GM19351 (cell line): ENCODE data around the gene JOSD1.
"Not testable (repeated sequence)": the region's sequence is repeated elsewhere in the genome, so short reads cannot be mapped to it uniquely, and the experiment has no call there.

ENCODE experiments used
- ATAC-seq: cut with Tn5 transposase; IDR thresholded peaks from one replicate; pipeline ENCODE4 v1.9.1; 2021; ENCODE audit warnings: mild to moderate bottlenecking, moderate library complexity; ENCODE audit not compliant: unreplicated experiment

JOSD1 gene

DNA sequence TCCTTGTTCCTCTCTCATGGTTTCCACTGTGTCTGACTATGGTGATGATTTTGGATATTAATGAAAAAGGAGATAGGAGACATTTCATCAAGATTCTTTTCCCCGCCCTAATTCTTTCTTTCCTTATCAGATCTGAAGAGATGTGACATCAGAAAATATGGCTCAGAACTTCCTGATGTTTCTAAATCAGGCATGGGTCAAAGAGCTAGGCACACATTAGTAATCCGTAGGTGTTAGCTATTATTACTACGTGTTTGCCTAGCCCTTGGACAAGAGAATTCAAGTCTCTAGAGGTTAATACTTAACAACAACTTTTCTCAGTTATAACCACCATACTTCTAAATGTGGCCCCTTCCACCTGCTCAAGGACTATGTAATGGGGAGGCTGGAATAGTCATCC, 5.8 kb downstream of the JOSD1 start:
- no peak for ATAC-seq

- no peak for ATAC-seq
Measured at GRCh38 chr22:38694049-38694448, 6.7 kb downstream of the JOSD1 start.

GRCh38 chr22:38689651-38690050, 11.1 kb downstream of the JOSD1 start:
- ATAC-seq: no peak

GRCh38 chr22:38685761-38686160, 15.0 kb downstream of the JOSD1 start:
- ATAC-seq: no peak

DNA sequence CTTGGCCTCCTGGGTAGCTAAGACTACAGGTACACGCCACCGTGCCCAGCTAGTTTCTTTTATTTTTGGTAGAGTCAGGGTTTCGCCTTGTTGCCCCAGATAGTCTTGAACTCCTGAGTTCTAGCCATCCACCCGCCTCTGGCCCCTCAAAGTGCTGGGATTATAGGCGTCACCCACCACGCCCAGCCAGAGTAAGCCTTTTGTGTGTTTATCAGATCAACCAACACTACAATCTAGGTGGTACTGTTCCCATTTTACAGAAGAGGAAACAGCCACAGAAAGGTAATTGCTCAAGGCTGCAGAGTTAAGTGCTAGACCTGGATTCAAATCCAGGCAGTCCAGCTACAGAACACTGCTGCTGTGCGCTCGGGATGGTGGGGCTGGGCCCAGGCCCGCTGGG, 15.8 kb downstream of the JOSD1 start:
- ATAC-seq: no peak

DNA sequence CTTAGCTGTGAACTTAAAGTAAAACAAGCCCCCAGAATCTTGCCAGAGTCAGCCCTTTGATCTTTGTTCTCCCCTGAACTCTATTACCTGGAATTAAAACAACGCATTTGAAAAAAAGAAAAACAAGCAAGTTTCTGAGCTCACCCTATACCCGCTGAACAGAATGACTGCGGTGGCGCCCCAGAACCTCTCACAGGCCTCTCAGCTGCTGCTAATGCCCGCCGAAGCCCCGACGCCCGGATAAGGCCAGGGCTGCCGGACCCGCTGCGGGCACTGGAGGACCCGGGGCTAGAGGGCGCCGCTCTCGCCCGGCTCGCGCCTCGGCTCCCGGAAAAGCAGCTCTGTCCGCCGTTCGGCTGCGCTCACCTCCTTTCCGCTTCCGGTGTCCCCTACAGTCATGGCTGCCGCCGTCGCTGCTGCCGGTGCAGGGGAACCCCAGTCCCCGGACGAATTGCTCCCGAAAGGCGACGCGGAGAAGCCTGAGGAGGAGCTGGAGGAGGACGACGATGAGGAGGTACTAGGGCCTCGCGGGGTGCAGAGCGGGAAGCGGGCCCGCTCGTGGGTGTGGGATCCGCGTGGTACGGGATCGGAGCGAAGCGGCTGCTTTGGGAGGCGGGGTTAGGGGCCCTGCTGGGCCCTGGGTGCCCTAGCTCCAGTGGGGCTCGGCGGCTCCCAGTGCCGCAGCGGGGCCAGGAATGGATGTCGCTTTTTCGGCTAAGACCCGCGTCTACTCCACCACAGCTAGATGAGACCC, 19.0 kb downstream of the JOSD1 start, which contains the start of gene TOMM22:
TOMM22 (plus strand) TSS at position 376 of the 754 bp plus-strand sequence; CDS start at position 398, 22 bp downstream.
- ATAC-seq: peak; percentile 96

- no peak for ATAC-seq
Measured at GRCh38 chr22:38675833-38676232, 24.9 kb downstream of the JOSD1 start.

DNA sequence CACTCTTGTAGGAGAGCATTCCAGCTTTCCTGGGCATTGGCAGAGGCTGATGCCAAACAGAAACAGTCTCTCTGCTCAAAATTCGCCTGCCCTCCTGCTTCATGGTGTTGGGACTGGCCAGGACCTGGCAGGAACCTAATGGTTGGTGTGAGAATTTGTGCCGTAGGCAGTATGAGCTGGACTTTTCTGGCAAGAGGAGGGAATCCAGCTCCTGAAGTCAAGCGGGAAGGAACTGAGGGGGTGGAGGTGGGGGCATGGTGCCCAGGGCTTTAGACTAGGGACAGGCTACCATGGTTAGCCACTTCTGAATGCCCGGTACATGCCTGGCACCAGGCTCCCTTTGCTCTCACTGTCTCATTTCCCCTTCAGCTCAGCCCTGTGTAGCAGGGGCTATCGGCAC, 25.9 kb downstream of the JOSD1 start:
- ATAC-seq: no peak

- ATAC-seq: peak; percentile 42
Measured at GRCh38 chr22:38657045-38657909, 43.5 kb downstream of the JOSD1 start.

DNA sequence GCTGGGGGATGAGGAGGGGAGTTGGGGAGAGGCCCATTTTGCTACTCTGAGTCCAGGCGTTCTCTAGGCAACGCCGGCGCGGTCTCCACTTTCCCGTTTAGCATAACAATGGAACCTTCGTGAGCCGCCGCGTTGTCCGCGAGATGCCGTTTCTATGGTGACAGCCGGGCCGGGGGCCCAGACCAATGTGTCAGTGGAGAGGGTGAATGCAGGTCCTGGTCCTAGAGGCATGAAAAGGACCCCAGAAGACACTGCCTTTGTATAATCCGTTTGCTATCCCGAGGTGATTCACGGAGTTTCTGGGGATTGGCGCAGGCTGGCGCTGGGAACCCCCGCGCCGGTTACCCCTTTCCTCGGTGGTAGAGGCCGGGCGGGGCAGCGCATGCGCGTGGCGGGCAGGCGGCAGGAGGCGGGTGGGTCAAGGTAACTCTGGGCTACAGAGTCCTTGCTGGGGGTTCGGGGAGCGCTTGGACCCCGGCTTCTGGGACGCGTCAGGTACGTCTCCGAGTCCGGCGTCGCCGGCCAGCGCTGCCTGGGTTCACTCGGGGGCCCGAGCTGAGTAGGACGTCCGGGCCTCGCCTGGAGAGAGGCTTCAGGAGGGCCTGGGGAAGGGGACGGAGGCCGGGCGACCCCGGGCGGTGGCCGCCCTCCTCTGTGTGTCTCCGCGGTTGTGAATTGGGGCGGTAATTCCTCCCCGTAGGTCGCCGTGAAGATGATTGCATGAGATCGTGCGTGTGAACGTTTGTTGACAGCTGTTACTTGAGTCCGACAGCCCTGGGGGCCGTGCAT, 44.3 kb downstream of the JOSD1 start, which contains the start of the genes CBY1 and FAM227A:
CBY1 (plus strand) TSS at position 383 of the 789 bp plus-strand sequence. CDS start 11,417 bp downstream, outside the sequence.
FAM227A (minus strand) TSS at position 137 of the 789 bp plus-strand sequence. CDS start 6,224 bp downstream, outside the sequence.
- ATAC-seq: peak; percentile 67

GRCh38 chr22:38655519-38656255, 45.1 kb downstream of the JOSD1 start:
- ATAC-seq: no peak

DNA sequence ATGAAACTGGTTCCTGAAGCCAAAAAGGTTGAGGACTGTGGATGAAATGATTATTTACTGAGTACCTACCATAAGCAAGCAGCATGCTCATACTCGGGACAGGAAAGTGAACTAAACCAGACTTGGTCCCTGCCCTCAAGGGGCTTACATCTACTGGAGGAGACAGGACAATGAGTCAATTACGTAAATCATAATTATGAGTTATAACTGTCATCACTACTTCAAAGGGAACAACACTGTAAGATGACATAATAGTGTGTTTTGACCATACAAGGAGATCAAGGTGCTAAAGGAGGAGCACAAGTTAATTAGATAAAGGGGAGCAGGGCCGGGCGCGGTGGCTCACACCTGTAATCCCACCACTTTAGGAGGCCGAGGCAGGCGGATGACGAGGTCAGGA, 47.0 kb downstream of the JOSD1 start:
- ATAC-seq: no peak

- ATAC-seq: no peak
Measured at GRCh38 chr22:38652859-38653258, 47.9 kb downstream of the JOSD1 start.

DNA sequence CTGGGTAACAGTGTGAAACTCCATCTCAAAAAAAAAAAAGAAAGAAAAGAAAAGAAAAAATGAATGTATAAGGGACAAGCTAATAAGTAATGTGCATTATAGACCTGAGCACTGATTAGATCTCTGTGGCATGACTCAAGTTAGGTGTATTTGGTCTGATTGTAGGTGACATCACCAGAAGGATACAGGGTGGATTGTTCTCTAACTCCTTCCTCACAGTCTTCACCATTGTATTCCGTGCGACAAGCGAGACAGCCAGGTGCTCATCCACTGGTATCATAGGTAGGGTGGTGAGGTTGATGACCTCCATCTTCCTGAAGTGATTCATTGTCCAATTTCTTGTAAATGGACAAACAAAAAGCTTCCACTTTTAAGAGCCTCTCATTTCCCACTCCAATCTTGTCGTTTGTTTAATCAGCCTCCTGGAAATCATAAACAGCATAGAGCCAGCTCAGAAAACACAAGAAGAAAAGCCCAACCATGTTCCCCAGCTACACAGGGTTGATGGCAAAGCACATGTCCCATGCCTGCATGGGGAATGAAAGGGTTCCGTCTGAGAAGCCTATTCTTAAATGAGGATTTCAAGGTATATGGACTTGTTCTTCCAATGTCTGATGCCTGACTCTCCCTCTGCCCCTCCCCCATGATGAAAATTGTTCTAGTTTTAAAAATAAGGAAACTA, 50.8 kb downstream of the JOSD1 start:
- no peak for ATAC-seq

- ATAC-seq: no peak
Measured at GRCh38 chr22:38645430-38645829, 55.3 kb downstream of the JOSD1 start.

GRCh38 chr22:38644245-38644644, 56.5 kb downstream of the JOSD1 start:
- ATAC-seq: not testable (repeated sequence)

DNA sequence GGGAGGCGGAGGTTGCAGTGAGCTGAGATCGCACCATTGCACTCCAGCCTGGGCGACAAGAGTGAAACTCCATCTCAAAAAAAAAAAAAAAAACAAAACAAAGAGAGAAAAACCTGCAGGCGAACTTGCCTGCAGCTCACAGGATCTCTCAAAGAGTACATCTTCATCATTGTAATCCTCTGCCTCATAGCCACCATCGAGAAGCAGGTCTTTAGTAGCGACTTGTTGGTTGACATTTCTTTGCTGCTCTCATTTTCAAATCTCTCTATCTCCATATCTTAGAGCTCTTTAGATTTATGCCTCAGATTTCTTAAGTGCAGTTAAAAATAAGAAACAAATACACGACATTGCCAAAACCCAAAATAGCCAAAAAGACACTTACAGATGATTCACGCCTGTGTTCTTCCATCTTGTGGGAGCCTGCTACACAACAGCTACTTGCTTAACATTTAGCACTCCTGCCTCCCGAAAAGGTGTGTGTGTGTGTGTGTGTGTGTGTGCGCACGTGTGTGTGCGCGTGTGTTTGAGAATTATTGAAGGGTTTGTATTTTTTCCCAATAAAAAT, 59.2 kb downstream of the JOSD1 start:
- ATAC-seq: no peak

GRCh38 chr22:38638728-38639127, 62.0 kb downstream of the JOSD1 start:
- ATAC-seq: no peak

DNA sequence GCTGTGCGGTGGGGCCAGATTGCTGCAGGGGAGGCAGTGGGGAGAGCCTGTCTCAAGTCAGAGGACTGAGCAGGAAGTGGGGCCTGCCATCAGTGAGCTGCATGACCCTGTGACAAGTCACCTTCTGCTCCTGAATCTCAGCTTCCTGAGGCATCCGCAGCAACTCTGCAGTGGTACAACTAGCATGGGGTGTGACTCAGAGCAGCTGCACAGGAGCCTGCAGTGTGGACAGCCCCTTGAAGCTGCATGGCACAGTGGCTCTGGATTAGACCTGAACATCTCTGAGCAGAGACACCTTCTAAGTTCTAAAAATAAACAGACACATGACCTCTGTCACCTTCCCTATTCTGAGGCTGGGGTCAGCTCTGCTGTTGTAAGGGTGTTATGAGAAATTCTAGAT, 62.5 kb downstream of the JOSD1 start:
- ATAC-seq: no peak
